HG03565 (cell line): ENCODE measurements around the gene CTXND1.
"Not testable (repeated sequence)": the region's sequence is repeated elsewhere in the genome, so short reads cannot be mapped to it uniquely, and the experiment has no call there.

ENCODE experiments used
- ATAC-seq: cut with Tn5 transposase; IDR thresholded peaks from one replicate; pipeline ENCODE4 v1.9.1; 2021; ENCODE audit warnings: mild to moderate bottlenecking, moderate library complexity; ENCODE audit not compliant: unreplicated experiment

The CTXND1 gene

GRCh38 chr15:80160570-80161156 lies 91.3 kb downstream of the CTXND1 start:
- peak; percentile 56 for ATAC-seq

DNA sequence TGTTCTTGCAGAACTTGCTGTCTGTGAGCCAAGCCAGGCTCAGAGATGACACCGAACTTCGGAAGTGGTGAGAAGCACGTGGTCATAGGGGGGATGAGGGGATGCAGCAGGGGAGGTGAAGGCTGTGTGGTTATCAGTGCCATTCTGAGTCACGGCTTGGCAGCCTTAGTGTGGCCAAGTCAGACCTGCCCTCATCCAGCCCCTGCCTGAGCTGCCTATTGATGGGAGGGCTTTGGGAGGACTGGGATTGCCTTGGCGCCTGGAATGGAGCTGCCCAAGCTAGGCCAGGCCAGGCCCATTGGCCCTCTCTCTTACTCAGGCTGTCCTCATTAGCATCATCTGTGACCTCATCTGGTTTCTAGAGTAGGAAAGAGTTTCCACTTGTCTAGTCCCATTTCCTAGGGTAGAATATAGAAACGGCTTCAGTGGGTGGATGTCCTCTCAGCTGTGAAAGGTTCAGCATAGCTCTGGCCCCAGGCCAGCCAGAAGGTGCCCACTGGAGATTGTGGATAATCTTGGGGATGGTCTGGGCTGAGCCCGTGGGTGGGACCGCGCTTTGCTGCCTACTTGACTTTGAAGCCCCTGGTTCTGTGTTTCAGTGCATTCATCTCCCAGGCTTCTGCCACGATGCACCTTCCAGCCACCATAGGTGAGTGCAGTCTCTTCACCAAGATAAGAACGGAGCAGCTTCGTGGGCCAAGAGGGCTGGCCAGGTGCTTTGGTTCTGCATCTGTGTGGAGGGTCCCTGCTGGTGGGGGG lies 92.0 kb downstream of the CTXND1 start:
- no peak for ATAC-seq

DNA sequence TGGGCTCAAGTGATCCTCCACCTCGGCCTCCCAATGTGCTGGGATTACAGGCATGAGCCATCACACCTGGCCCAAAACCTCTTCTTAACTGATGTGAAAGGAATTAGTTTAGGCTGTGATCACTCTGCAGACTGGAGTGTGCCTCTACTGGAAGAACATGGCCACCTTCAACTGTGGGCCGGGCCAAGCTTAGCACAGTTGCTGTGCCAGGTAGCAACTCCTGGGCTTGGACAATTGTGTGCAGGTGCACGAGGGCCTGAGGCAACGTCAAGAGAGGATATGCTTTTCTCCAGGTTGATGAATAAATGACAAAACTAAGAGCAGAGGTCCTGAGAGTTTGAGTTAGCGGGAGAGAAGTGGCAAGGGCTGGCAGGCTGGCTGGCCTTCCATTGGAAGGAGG lies 92.7 kb downstream of the CTXND1 start:
- ATAC-seq, result no peak

GRCh38 chr15:80157215-80157614 lies 94.8 kb downstream of the CTXND1 start:
- ATAC-seq, result no peak

DNA sequence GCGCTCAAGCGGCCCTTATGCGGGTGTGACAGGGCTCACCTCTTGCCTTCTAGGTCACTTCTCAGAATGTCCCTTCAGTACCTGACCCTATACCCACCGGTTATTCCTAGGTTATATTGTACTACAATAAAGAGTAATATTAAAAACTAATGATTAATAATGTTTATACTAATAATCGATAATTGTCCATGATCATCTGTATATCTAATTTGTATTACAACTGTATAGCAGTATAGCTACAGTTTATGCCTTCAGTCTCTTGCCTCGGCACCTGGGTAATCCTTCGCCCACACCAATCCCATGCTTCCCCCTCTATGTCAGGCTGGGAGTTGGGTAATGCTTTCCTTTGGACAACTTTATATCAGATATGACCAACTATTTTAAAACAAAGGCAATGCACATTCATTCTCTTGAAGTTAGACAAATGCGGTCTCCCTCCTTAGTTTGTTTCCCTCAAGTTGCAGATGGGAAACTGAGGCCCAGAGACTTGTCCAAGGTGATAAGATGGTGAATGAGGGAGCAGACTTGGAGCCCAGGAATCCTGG lies 95.8 kb downstream of the CTXND1 start:
- ATAC-seq, result no peak

- ATAC-seq, result not testable (repeated sequence)
These were observed 96.4 kb downstream of the CTXND1 start for GRCh38 chr15:80155378-80156175.

DNA sequence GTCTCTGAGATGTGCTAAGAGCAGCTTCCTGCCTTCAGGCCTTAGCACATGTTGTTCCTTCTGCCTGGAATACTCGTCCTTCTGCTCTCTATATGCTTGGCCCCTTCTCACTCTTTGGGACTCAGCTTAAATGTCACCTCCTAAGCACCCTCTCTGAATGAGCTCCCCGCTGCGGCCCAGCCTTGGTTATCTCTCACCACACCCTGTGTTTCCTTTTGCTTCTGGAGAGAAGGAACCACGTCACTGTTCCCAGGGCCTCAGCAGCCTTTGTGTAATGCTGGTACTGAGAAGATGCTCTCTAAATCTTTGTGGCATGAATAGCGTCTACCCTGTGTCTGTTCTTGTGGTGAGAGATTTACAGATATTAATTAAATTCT lies 97.0 kb downstream of the CTXND1 start:
- ATAC-seq, result no peak

GRCh38 chr15:80154336-80154735 lies 97.7 kb downstream of the CTXND1 start:
- no peak for ATAC-seq

DNA sequence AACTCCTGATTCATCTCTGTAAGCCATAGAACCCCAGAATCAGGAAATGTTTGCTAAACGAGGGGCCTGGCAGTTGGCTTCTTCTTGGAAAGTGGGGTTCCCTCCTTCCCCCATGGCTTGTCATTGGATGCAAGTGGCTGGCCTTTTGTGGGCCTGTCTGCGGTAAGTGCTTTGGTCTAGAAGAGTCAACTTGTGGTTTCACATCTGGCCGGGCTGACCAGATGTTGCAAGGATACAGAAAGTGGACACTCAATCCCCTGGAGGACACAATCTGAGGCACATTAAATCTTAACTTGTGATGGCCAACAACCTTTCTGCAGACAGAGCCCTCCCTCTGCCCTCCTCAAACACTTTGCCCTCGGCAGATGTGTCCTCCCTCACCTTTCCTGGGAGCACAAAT lies 98.1 kb downstream of the CTXND1 start:
- no peak for ATAC-seq

DNA sequence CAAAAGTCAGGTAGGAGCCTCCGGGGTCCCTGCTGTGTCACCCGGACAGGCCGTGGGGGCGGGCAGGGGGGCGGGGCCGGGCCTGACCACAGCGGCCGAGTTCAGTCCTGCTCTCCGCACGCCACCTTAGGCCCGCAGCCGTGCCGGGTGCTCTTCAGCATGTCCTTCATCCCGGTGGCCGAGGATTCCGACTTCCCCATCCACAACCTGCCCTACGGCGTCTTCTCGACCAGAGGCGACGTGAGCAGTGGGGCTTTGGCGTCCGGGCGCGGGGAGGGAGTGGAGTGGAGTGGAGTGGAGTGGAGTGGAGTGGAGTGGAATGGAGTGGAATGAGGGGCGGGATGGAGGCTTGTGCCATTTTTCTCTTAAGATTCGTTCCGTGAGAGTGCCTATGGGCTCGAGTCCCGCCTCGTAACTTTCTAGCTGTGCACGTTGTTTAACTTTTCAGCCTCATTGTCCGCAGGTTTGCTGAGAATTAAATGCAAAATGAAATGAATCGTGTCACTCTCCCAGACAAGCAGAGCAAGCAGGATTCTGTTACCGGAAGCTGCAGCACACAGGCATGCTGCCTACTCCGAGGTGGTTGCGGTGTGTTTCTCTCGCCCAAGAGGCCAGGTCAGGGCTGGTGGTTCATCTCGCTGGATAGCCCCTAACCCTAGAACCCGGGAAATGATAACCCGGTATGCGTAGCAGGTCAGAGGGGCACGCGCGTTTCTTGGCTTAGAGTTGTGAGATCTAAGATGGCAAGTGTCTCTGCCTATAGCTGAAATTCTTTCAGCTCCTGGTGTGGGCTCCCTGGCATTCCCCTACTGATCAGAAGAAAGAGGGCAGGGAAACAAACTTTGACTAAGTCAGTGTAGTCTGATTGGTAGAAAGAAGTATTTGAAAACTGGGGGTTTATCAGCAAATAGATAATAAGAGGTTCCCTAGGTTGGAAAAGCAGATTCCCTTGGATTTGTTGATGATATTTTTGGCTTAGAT lies 98.8 kb downstream of the CTXND1 start, which contains the start of gene FAH:
TSS of gene FAH (plus strand) at position 104 of the 981 bp plus-strand sequence. CDS start at position 160, 56 bp downstream.
- ATAC-seq, result peak; percentile 32

DNA sequence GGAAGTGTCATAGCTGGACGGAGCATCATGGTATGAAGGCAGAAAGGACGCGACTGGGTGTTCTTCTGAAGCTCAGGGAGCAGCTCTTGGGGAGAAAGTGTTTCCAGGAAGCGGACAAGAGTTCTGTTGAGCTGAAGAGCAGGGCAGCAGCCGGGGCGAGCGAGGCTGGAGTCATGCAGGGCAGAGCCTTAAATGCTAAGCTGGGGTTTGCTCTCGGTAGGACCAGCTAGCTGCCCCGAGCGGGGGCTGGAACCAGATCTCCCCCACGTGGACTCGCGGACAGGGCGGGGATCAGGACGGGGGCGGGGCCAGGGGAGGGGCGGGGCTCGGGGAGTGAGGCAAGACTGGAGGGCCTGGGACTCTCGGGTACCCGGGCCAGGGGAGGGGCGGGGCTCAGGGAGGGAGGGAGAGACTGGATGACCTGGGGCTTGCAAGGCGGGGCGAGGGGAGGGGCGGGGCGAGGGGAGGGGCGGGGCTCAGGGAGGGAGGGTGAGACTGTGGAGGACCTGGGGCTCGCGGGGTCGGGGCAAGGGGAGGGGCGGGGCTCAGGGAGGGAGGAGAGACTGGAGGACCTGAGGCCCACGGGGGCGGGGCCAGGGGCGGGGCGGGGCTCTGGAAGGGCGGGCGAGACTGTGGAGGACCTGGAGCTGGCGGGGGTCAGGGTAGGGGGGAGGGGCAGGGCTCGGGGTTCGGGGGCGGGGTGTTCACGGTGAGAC lies 99.7 kb downstream of the CTXND1 start:
- ATAC-seq, result peak; percentile 35

- ATAC-seq, result no peak
These were observed 100.4 kb downstream of the CTXND1 start for GRCh38 chr15:80151576-80151975.

DNA sequence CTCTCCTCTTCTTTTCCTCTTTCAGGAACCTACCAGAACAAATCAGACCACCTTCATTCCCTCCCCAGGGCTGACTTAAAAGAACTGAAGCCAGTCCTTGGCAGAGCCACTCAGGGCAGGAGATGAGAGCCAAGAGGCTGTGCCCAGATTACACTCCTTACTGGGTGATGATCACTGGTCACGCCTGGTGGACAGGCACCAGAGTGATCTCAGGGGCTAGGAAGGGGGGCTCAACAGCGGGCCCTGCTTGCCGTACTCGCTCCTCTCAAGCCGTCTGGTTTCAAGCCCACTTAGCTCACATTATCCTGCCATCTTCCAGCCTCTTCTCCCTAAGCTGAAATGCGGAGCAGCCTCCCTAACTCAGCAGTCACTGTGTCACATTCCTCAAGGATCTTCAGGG lies 100.9 kb downstream of the CTXND1 start:
- no peak for ATAC-seq
